ENCODE data around the gene PSTPIP1. TPM values are rescaled to one million over a fixed set of nuclear protein-coding genes. Genes with fewer than 3 reads are reported as not detected.

Gene PSTPIP1
- polyA plus RNA-seq, 1 donor from 2014 or later = not detected

- H3K4me2 ChIP-seq (ENCODE audit: low read length) = no peak overlapping the region
- no peak overlapping the region for H3K9ac ChIP-seq (ENCODE audit: low read length)
- no peak overlapping the region for H3K4me3 ChIP-seq (ENCODE audit: low read length)
- H3K27me3 ChIP-seq (ENCODE audit: insufficient read depth, low read depth, low read length) = no peaks in the 10 kb centered on the region
- H4K20me1 ChIP-seq (ENCODE audit: insufficient read depth) = no peaks in the 10 kb centered on the region
- H3K79me2 ChIP-seq (replicated peaks; ENCODE audit: insufficient read depth, low read length) = no peaks in the 10 kb centered on the region
- no peaks in the 10 kb centered on the region for H3K9me2 ChIP-seq (ENCODE audit: insufficient read depth, low read length)
- no peaks in the 10 kb centered on the region for H3K36me3 ChIP-seq (ENCODE audit: insufficient read depth, low read length)
- no peaks in the 10 kb centered on the region for H3K9me3 ChIP-seq (ENCODE audit: low read length)
- TF ChIP-seq REST (IDR thresholded peaks at IDR 0.05; ENCODE audit: borderline replicate concordance) (no peak), EZH2 (IDR thresholded peaks at IDR 0.05; ENCODE audit: borderline replicate concordance, insufficient read depth, low read length, poor library complexity, severe bottlenecking) (no peak), EP300 (conservative IDR thresholded peaks at IDR 0.05; ENCODE audit: poor library complexity, severe bottlenecking) (no peak), SMC3 (conservative IDR thresholded peaks at IDR 0.05; ENCODE audit: poor library complexity) (no peak), TAF1 (IDR thresholded peaks at IDR 0.05; ENCODE audit: low read depth) (no peak), POLR2AphosphoS5 (IDR thresholded peaks at IDR 0.05) (no peak), RAD21 (conservative IDR thresholded peaks at IDR 0.05) (no peak), MXI1 (conservative IDR thresholded peaks at IDR 0.05; ENCODE audit: poor library complexity, severe bottlenecking) (no peak), CTCF (IDR thresholded peaks at IDR 0.05; ENCODE audit: poor library complexity, severe bottlenecking) (no peak)
- no peak overlapping the region for H2AFZ ChIP-seq (ENCODE audit: low read depth, low read length)
- H3K27ac ChIP-seq (ENCODE audit: low read length) = no peak overlapping the region
- no peaks in the 10 kb centered on the region for H3F3A ChIP-seq (ENCODE audit: insufficient read depth, low read length, poor library complexity, severe bottlenecking)
Measured at GRCh38 chr15:76987276-76987675, 7.7 kb upstream of the PSTPIP1 start.

- H3K9me2 ChIP-seq (ENCODE audit: insufficient read depth, low read length) = no peaks in the 10 kb centered on the region
- H2AFZ ChIP-seq (ENCODE audit: low read depth, low read length) = no peak overlapping the region
- H3K9ac ChIP-seq (ENCODE audit: low read length) = no peak overlapping the region
- H3F3A ChIP-seq (ENCODE audit: insufficient read depth, low read length, poor library complexity, severe bottlenecking) = no peaks in the 10 kb centered on the region
- no peak overlapping the region for H3K4me2 ChIP-seq (ENCODE audit: low read length)
- H3K9me3 ChIP-seq (ENCODE audit: low read length) = no peaks in the 10 kb centered on the region
- TF ChIP-seq EZH2 (IDR thresholded peaks at IDR 0.05; ENCODE audit: borderline replicate concordance, insufficient read depth, low read length, poor library complexity, severe bottlenecking) (no peak), CTCF (IDR thresholded peaks at IDR 0.05; ENCODE audit: poor library complexity, severe bottlenecking) (no peak), RAD21 (conservative IDR thresholded peaks at IDR 0.05) (no peak), TAF1 (IDR thresholded peaks at IDR 0.05; ENCODE audit: low read depth) (no peak), POLR2AphosphoS5 (IDR thresholded peaks at IDR 0.05) (no peak), REST (IDR thresholded peaks at IDR 0.05; ENCODE audit: borderline replicate concordance) (no peak), SMC3 (conservative IDR thresholded peaks at IDR 0.05; ENCODE audit: poor library complexity) (no peak), EP300 (conservative IDR thresholded peaks at IDR 0.05; ENCODE audit: poor library complexity, severe bottlenecking) (no peak), MXI1 (conservative IDR thresholded peaks at IDR 0.05; ENCODE audit: poor library complexity, severe bottlenecking) (no peak)
- H4K20me1 ChIP-seq (ENCODE audit: insufficient read depth) = no peaks in the 10 kb centered on the region
- no peaks in the 10 kb centered on the region for H3K79me2 ChIP-seq (replicated peaks; ENCODE audit: insufficient read depth, low read length)
- no peaks in the 10 kb centered on the region for H3K27me3 ChIP-seq (ENCODE audit: insufficient read depth, low read depth, low read length)
- no peaks in the 10 kb centered on the region for H3K36me3 ChIP-seq (ENCODE audit: insufficient read depth, low read length)
- H3K4me3 ChIP-seq (ENCODE audit: low read length) = no peak overlapping the region
- H3K27ac ChIP-seq (ENCODE audit: low read length) = no peak overlapping the region
Measured at GRCh38 chr15:76987896-76988860, 6.7 kb upstream of the PSTPIP1 start.

All from neural cell (in vitro differentiated cells).